HFFc6 (cell line): ENCODE results near the gene ADAMTSL2. TPM values are rescaled to one million over a fixed set of nuclear protein-coding genes. Genes with fewer than 3 reads are reported as not detected.

Experiments used
- DNase-seq: peaks from one replicate; pipeline ENCODE4 v3.0.0-alpha.2; 2018
- H3K27ac Mint-ChIP-seq: 2 replicates; pipeline ENCODE4 v1.8.0; 2020; ENCODE audit warnings: mild to moderate bottlenecking, mixed read lengths
- H3K27me3 Mint-ChIP-seq: 2 replicates; pipeline ENCODE4 v1.8.0; 2021; ENCODE audit warnings: mild to moderate bottlenecking, moderate library complexity, mixed read lengths; ENCODE audit not compliant: insufficient read depth
- H3K36me3 Mint-ChIP-seq: 2 replicates; pipeline ENCODE4 v1.8.0; 2021; ENCODE audit warnings: low read depth, mixed read lengths
- H3K4me1 Mint-ChIP-seq: 2 replicates; pipeline ENCODE4 v1.8.0; 2020; ENCODE audit warnings: low read depth, mixed read lengths
- H3K4me3 Mint-ChIP-seq: 2 replicates; pipeline ENCODE4 v1.8.0; 2020; ENCODE audit warnings: mild to moderate bottlenecking, moderate library complexity, mixed read lengths
- H3K9me3 Mint-ChIP-seq: 2 replicates; pipeline ENCODE4 v1.8.0; 2020; ENCODE audit warnings: mild to moderate bottlenecking, mixed read lengths
- CTCF ChIP-seq: fragments of 200-600 bp; sonication (generic); IDR thresholded peaks from 2 replicates; pipeline ENCODE4 v1.5.0; 2021; ENCODE audit warnings: antibody characterized with exemption, mild to moderate bottlenecking
- total RNA-seq, 6 experiments: library from RNA; stranded (reverse); fragmentation: NEBNext Ultra II Directional; extraction: Animal tissue kit (Norgen Biotek cat#: 25700); gene quantifications; 2 replicates in 1 of 6; 3 replicates in 5 of 6; pipeline ENCODE4 v1.2.3, GENCODE V29; 2021

The ADAMTSL2 gene
- total RNA-seq, 6 experiments from 2014 or later: 0.05 to 0.07 (median 0.06) TPM; not detected in 3

GRCh38 chr9:133622555-133622954, 88.1 kb downstream of the ADAMTSL2 start:
- TF ChIP-seq CTCF: no peak
- no peak for DNase-seq
- H3K36me3 Mint-ChIP-seq: no peaks in the 10 kb centered on the region
- H3K4me3 Mint-ChIP-seq: no peak overlapping the region
- peaks cover 17% of the 10 kb centered on the region for H3K9me3 Mint-ChIP-seq
- H3K27me3 Mint-ChIP-seq: peaks cover 54% of the 10 kb centered on the region
- peaks cover 6% of the 10 kb centered on the region; the same call in 1 of the 2 replicates for H3K4me1 Mint-ChIP-seq
- no peak overlapping the region for H3K27ac Mint-ChIP-seq

Other genes with a start within 250 kb of the ADAMTSL2 start
- 10 to 100 TPM; 11.2 to 19.3 (median 13.5) TPM for gene SURF6, start 198.5 kb upstream of the ADAMTSL2 start, total RNA-seq
- 10 to 100 TPM; 17.9 to 22.3 (median 20.8) TPM for gene MED22, start 186.6 kb upstream of the ADAMTSL2 start, total RNA-seq
- gene RPL7A, start 186.5 kb upstream of the ADAMTSL2 start, total RNA-seq: 1,000 to 10,000 TPM; 2,011 to 2,156 (median 2,046) TPM
- gene SURF1, start 178.2 kb upstream of the ADAMTSL2 start, total RNA-seq: 10 to 100 TPM; 25.3 to 29.1 (median 26.8) TPM
- gene SURF2, start 178.2 kb upstream of the ADAMTSL2 start, total RNA-seq: 10 to 100 TPM; 16.6 to 20.9 (median 18.2) TPM
- gene SURF4, start 158.6 kb upstream of the ADAMTSL2 start, total RNA-seq: 100 to 1,000 TPM; 406 to 474 (median 417) TPM
- 1 to 10 TPM in 2 of 6 experiments, under 1 TPM in 4; 0.46 to 1.4 (median 0.68) TPM for gene STKLD1, start 158.3 kb upstream of the ADAMTSL2 start, total RNA-seq
- gene REXO4, start 116.7 kb upstream of the ADAMTSL2 start, total RNA-seq: 10 to 100 TPM; 20.4 to 26.3 (median 23.5) TPM
- gene ADAMTS13, start 112.3 kb upstream of the ADAMTSL2 start, total RNA-seq: 1 to 10 TPM in 1 of 6 experiments, under 1 TPM in 5; 0.41 to 1.2 (median 0.74) TPM
- gene CACFD1, start 74.7 kb upstream of the ADAMTSL2 start, total RNA-seq: 1 to 10 TPM; 5.0 to 9.1 (median 6.7) TPM
- 10 to 100 TPM in 5 of 6 experiments, 1 to 10 TPM in 1; 9.4 to 12.6 (median 11.3) TPM for gene SLC2A6, start 55.6 kb upstream of the ADAMTSL2 start, total RNA-seq
- not detected for gene MYMK, start 9.7 kb upstream of the ADAMTSL2 start, total RNA-seq
- not detected for gene FAM163B, start 74.7 kb downstream of the ADAMTSL2 start, total RNA-seq
- not detected for gene DBH, start 101.7 kb downstream of the ADAMTSL2 start, total RNA-seq
- 1 to 10 TPM in 4 of 6 experiments, under 1 TPM in 2; 0.24 to 5.1 (median 4.1) TPM for gene SARDH, start 203.6 kb downstream of the ADAMTSL2 start, total RNA-seq